Caco-2 (cell line): ENCODE data around the gene RBMS2. TPM values are rescaled to one million over a fixed set of nuclear protein-coding genes. Genes with fewer than 3 reads are reported as not detected.

Experiments used
- BruUV-seq: library from RNA; stranded (reverse); fragments of 400-500 nt; replicated peaks from 2 replicates; lab custom pipeline; 2021; lab: Mats Ljungman, UMichigan
- CTCF ChIA-PET: fragments of 300-600 bp; sonication (Branson Sonifier 250); formaldehyde crosslinking; loops from one replicate; lab custom pipeline; 2022; ENCODE audit warnings: antibody characterized with exemption; lab: Charles Lee
- POLR2A ChIA-PET: fragments of 300-600 bp; sonication (Branson Sonifier 250); formaldehyde crosslinking; loops from one replicate; lab custom pipeline; 2022; ENCODE audit warnings: antibody characterized with exemption; lab: Charles Lee
- DNase-seq, 2 experiments: peaks; one replicate each; pipeline versions ENCODE4 v3.0.0 to v3.0.0-alpha.2; 2020 to 2022
- H3K27me3 ChIP-seq: replicated peaks from 2 replicates; pipeline ENCODE4 v1.6.0; 2011; ENCODE audit warnings: low read length; ENCODE audit not compliant: control insufficient read depth, insufficient read depth
- H3K36me3 ChIP-seq: 2 replicates; pipeline ENCODE4 v1.5.1; 2011; ENCODE audit warnings: low read length; ENCODE audit not compliant: control insufficient read depth, insufficient read depth
- H3K4me1 ChIP-seq: fragments of 250-450 bp; sonication (Bioruptor Pico); 2 replicates; pipeline ENCODE4 v1.5.1; 2020; ENCODE audit warnings: mild to moderate bottlenecking
- H3K4me3 ChIP-seq: 2 replicates; pipeline ENCODE4 v1.5.1; 2011; ENCODE audit warnings: low read depth, mild to moderate bottlenecking, control low read depth, low read length
- H3K9me3 ChIP-seq: fragments of 250-450 bp; sonication (Bioruptor Pico); 2 replicates; pipeline ENCODE4 v1.5.1; 2020; ENCODE audit warnings: mild to moderate bottlenecking, moderate library complexity
- H3K27ac Mint-ChIP-seq: one replicate; pipeline ENCODE4 v1.8.0; 2022; ENCODE audit warnings: mixed read lengths; ENCODE audit not compliant: unreplicated experiment
- H3K27me3 Mint-ChIP-seq: one replicate; pipeline ENCODE4 v1.8.0; 2022; ENCODE audit warnings: mixed read lengths; ENCODE audit not compliant: insufficient read depth, unreplicated experiment
- H3K36me3 Mint-ChIP-seq: one replicate; pipeline ENCODE4 v1.8.0; 2022; ENCODE audit warnings: mild to moderate bottlenecking, mixed read lengths; ENCODE audit not compliant: insufficient read depth, unreplicated experiment
- H3K4me1 Mint-ChIP-seq: one replicate; pipeline ENCODE4 v1.8.0; 2022; ENCODE audit warnings: low read depth, mixed read lengths; ENCODE audit not compliant: unreplicated experiment
- H3K4me3 Mint-ChIP-seq: one replicate; pipeline ENCODE4 v1.8.0; 2022; ENCODE audit warnings: mild to moderate bottlenecking, moderate library complexity, mixed read lengths; ENCODE audit not compliant: unreplicated experiment
- H3K9me3 Mint-ChIP-seq: one replicate; pipeline ENCODE4 v1.8.0; 2022; ENCODE audit warnings: mixed read lengths; ENCODE audit not compliant: unreplicated experiment
- intact Hi-C: fragments of 100-400 bp; cut with micrococcal nuclease; formaldehyde crosslinking; loops from one replicate; pipeline ENCODE4 v1.10.0; 2022; ENCODE audit not compliant: unreplicated experiment
- total RNA-seq: library from RNA; stranded (reverse); gene quantifications from 2 replicates; pipeline ENCODE4 v1.2.3, GENCODE V29; 2022
- TF ChIP-seq, protein P1 (sequence below), 2 experiments: fragments of 200-600 bp in 1 of 2; IDR thresholded peaks; 1 replicate in 1 of 2; 2 replicates in 1 of 2; pipeline versions ENCODE4 v1.5.1 to v1.8.0; 2011 to 2022; ENCODE audit warnings: antibody characterized with exemption in 1 of 2, control low read depth in 1 of 2, inconsistent platforms in 1 of 2, low read depth in 1 of 2, low read length in 1 of 2, mild to moderate bottlenecking in 1 of 2, moderate library complexity in 1 of 2; ENCODE audit not compliant: insufficient read depth in 1 of 2, severe bottlenecking in 1 of 2, unreplicated experiment in 1 of 2

RBMS2 gene
- total RNA-seq, 1 experiment from 2014 or later, result 39.5 TPM

DNA sequence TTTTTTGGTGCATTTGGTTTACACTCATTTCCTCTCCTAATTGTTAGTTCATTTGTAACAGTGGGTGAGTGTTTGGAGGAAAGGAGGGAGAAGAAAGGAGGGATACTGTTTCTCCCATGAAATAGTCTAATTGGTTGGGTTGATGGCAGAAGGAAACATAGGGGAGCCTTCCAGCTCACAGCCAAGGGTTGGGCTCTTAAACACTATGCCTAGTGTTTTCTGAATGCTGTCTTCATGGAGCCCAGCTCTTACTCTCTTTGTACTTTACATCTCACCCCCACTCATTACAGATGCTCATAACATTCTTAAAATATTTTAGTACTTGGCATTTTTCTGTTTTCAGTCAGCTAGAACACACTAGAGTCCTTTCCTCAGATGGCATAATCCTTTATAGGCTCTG, 70.3 kb downstream of the RBMS2 start:
- intact Hi-C loops, result loop anchor here (5.0 kb wide), 1 partner anchor 95 kb away; no protein-coding TSS in a partner anchor
- H3K27ac Mint-ChIP-seq, result no peak overlapping the region

DNA sequence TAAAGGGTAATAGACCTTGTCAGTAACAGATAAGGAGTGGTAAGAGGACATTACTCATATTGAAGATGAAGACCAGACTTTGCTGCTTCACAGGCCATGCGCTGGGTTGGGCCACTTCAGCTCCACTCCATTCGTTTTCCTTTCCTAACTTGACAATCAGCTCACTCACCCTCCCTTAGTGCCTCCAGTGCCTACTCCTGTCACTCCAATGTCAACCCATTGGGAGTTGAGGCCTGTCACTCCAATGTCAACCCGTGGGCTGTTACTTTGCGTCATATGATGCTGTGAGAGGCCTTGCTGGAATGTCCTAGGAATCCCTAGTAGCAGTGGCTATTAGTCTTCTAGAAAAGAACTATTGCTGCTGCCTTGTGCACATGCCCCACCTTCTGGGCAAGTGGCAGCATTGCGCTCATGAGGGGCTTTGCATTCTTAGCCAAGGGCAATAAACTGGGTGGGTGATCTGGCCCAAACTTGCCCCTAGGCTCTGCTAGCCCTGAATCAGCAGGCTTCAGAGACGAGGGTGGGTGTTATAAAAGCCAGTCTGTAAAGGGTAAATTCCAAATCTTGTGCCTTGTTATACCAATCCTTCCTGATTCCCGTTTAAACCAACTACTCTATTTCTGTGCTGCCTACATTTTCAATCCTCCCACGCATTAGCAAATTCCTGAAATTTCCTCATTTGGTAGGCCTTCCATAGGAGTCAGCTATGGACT, 72.4 kb downstream of the RBMS2 start:
- Histone ChIP-seq H3K4me3 (no peak overlapping the region), H3K27me3 (no peaks in the 10 kb centered on the region), H3K4me1 (peaks cover 6% of the 10 kb centered on the region; the same call in 1 of the 2 replicates), H3K36me3 (no peaks in the 10 kb centered on the region; the same call in 1 of the 2 replicates), H3K9me3 (no peaks in the 10 kb centered on the region)
- BruUV-seq, result no TSS peak
- POLR2A ChIA-PET, result no interaction called here
- TF ChIP-seq, protein P1, sequence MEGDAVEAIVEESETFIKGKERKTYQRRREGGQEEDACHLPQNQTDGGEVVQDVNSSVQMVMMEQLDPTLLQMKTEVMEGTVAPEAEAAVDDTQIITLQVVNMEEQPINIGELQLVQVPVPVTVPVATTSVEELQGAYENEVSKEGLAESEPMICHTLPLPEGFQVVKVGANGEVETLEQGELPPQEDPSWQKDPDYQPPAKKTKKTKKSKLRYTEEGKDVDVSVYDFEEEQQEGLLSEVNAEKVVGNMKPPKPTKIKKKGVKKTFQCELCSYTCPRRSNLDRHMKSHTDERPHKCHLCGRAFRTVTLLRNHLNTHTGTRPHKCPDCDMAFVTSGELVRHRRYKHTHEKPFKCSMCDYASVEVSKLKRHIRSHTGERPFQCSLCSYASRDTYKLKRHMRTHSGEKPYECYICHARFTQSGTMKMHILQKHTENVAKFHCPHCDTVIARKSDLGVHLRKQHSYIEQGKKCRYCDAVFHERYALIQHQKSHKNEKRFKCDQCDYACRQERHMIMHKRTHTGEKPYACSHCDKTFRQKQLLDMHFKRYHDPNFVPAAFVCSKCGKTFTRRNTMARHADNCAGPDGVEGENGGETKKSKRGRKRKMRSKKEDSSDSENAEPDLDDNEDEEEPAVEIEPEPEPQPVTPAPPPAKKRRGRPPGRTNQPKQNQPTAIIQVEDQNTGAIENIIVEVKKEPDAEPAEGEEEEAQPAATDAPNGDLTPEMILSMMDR (IDR thresholded peaks at IDR 0.05; ENCODE audit: insufficient read depth in 1 of 2, low read depth in 1 of 2, low read length in 1 of 2, severe bottlenecking in 1 of 2, unreplicated experiment in 1 of 2), result peak; percentile 84 to 85
- H3K9me3 Mint-ChIP-seq, result no peaks in the 10 kb centered on the region
- H3K36me3 Mint-ChIP-seq, result peaks cover 57% of the 10 kb centered on the region
- H3K27ac Mint-ChIP-seq, result peak overlapping the region; percentile 81
- intact Hi-C loops, result loop anchor here (1.0 to 5.0 kb wide), 3 partner anchors 43 to 97 kb away; no protein-coding TSS in a partner anchor
- H3K27me3 Mint-ChIP-seq, result no peaks in the 10 kb centered on the region
- H3K4me3 Mint-ChIP-seq, result no peak overlapping the region
- DNase-seq, result peak; percentile 76 to 82
- H3K4me1 Mint-ChIP-seq, result peaks cover 14% of the 10 kb centered on the region
- CTCF ChIA-PET, result interaction anchor here (1.1 to 2.0 kb wide), 3 partner anchors 42 to 408 kb away, joined by 3 to 15 read pairs (median 3); partner anchors contain the start of gene RBMS2

More for the DNA sequence above, 70.3 kb downstream of the RBMS2 start:
- no TSS peak for BruUV-seq
- Mint-ChIP-seq H3K36me3 (peaks cover 38% of the 10 kb centered on the region), H3K9me3 (no peaks in the 10 kb centered on the region), H3K4me3 (no peak overlapping the region), H3K4me1 (peaks cover 14% of the 10 kb centered on the region), H3K27me3 (no peaks in the 10 kb centered on the region)
- no peaks in the 10 kb centered on the region for H3K9me3 ChIP-seq
- no peak for DNase-seq
- no peaks in the 10 kb centered on the region for H3K27me3 ChIP-seq
- TF ChIP-seq, protein P1 (IDR thresholded peaks at IDR 0.05; ENCODE audit: insufficient read depth in 1 of 2, low read depth in 1 of 2, low read length in 1 of 2, severe bottlenecking in 1 of 2, unreplicated experiment in 1 of 2), result no peak
- no peaks in the 10 kb centered on the region; the same call in 1 of the 2 replicates for H3K36me3 ChIP-seq
- no peak overlapping the region for H3K4me3 ChIP-seq
- peaks cover 6% of the 10 kb centered on the region; the same call in 1 of the 2 replicates for H3K4me1 ChIP-seq
- ChIA-PET POLR2A (no interaction called here), CTCF (interaction anchor here (1.5 kb wide), 2 partner anchors 45 to 78 kb away, joined by 3 to 8 read pairs; no protein-coding TSS in a partner anchor)

GRCh38 chr12:56596815-56597214, 75.2 kb downstream of the RBMS2 start:
- H3K27ac Mint-ChIP-seq, result peak overlapping the region; percentile 50
- Histone ChIP-seq H3K9me3 (no peaks in the 10 kb centered on the region), H3K36me3 (peaks cover 5% of the 10 kb centered on the region), H3K4me3 (no peak overlapping the region), H3K27me3 (no peaks in the 10 kb centered on the region), H3K4me1 (peaks cover 6% of the 10 kb centered on the region; the same call in 1 of the 2 replicates)
- no peaks in the 10 kb centered on the region for H3K9me3 Mint-ChIP-seq
- TF ChIP-seq, protein P1 (IDR thresholded peaks at IDR 0.05; ENCODE audit: insufficient read depth in 1 of 2, low read depth in 1 of 2, low read length in 1 of 2, severe bottlenecking in 1 of 2, unreplicated experiment in 1 of 2), result no peak
- CTCF ChIA-PET, result no interaction called here
- H3K27me3 Mint-ChIP-seq, result no peaks in the 10 kb centered on the region
- H3K36me3 Mint-ChIP-seq, result peaks cover 81% of the 10 kb centered on the region
- no TSS peak for BruUV-seq
- POLR2A ChIA-PET, result no interaction called here
- H3K4me1 Mint-ChIP-seq, result peaks cover 14% of the 10 kb centered on the region
- intact Hi-C loops, result no loop called here
- no peak overlapping the region for H3K4me3 Mint-ChIP-seq
- no peak for DNase-seq
